Measurements from ENCODE around the gene CPPED1. TPM values are rescaled to one million over a fixed set of nuclear protein-coding genes. Genes with fewer than 3 reads are reported as not detected.

Gene CPPED1
- total and polyA plus RNA-seq, 2 of the 4 experiments (the other 2 are of a cell fraction) = 5.1 to 6.5 TPM

DNA sequence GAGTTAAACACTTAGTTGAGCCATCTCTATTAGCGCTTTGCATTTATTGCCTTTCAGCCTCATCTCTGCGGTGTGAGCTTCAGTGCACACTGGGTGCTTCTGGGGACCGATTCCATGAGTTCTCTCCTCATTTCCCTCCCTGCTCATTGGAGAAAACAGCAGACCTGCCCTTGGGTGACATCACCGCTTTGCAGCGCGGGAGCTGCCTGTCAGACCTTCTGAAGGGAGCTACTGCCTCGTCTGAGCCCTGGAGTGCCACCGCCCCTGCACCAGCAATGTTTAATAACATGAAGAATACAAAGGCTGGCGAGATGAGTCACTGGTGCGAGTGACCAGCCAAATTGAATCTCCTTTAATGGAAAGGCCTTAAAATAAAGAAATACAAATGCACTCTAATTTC, 30.2 kb upstream of the CPPED1 start:
- DNase-seq = no peak
- no peak overlapping the region for H3K9ac ChIP-seq (ENCODE audit: low read depth, low read length)
- no peak overlapping the region for H3K23ac ChIP-seq (ENCODE audit: low read depth, low read length)
- H2BK120ac ChIP-seq (ENCODE audit: low read depth, low read length) = no peak overlapping the region
- H3K4me1 ChIP-seq (ENCODE audit: control insufficient read depth, insufficient read depth, low read length) = no peaks in the 10 kb centered on the region
- dilution Hi-C loops (cut with HindIII; ENCODE audit: low sequenced_read_pairs, unreplicated experiment) = no loop called here
- H3K27ac ChIP-seq (ENCODE audit: insufficient read depth, low read length) = no peak overlapping the region
- no peaks in the 10 kb centered on the region for H3K27me3 ChIP-seq (ENCODE audit: control insufficient read depth, insufficient read depth, low read length)
- intact Hi-C loops (cut with micrococcal nuclease) = no loop called here
- H3K56ac ChIP-seq (ENCODE audit: extremely low read depth, insufficient read depth, low read length) = no peak overlapping the region
- no peaks in the 10 kb centered on the region for H3K9me3 ChIP-seq (ENCODE audit: control insufficient read depth, insufficient read depth, low read length)
- H3K79me1 ChIP-seq (ENCODE audit: low read depth in 1 of 2, low read length in 2 of 2) = no peaks in the 10 kb centered on the region
- ChIA-PET POLR2A (ENCODE audit: unreplicated experiment) (no interaction called here), CTCF (interaction anchor here (0.7 kb wide), 1 partner anchor 13 kb away, joined by 3 read pairs; no protein-coding TSS in a partner anchor)
- no peak for ATAC-seq (ENCODE audit: low read depth)
- no peak overlapping the region for H2AFZ ChIP-seq (replicated peaks; ENCODE audit: low read length, poor library complexity)
- no peak overlapping the region for H4K91ac ChIP-seq (ENCODE audit: insufficient read depth, low read depth, low read length)
- H3K18ac ChIP-seq (ENCODE audit: low read depth, low read length) = no peak overlapping the region
- no peak overlapping the region for H4K8ac ChIP-seq (ENCODE audit: low read depth in 2 of 2, low read length in 2 of 2)
- no peak overlapping the region for H2BK20ac ChIP-seq (ENCODE audit: low read depth, low read length)
- no peak for TF ChIP-seq SMC3 (IDR thresholded peaks at IDR 0.05; ENCODE audit: low read depth, low read length)
- TF ChIP-seq RFX5 (IDR thresholded peaks at IDR 0.05; ENCODE audit: low read depth, low read length) = no peak
- no peak for TF ChIP-seq CTCF (conservative IDR thresholded peaks at IDR 0.05; ENCODE audit: low read depth, low read length)
- TF ChIP-seq NFE2L2 (IDR thresholded peaks at IDR 0.05; ENCODE audit: low read depth, low read length) = no peak
- TF ChIP-seq POLR2A (IDR thresholded peaks at IDR 0.05; ENCODE audit: low read depth, low read length) = no peak
- TF ChIP-seq CEBPB (IDR thresholded peaks at IDR 0.05; ENCODE audit: low read depth, low read length) = no peak
- TF ChIP-seq, protein P1, sequence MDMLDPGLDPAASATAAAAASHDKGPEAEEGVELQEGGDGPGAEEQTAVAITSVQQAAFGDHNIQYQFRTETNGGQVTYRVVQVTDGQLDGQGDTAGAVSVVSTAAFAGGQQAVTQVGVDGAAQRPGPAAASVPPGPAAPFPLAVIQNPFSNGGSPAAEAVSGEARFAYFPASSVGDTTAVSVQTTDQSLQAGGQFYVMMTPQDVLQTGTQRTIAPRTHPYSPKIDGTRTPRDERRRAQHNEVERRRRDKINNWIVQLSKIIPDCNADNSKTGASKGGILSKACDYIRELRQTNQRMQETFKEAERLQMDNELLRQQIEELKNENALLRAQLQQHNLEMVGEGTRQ (IDR thresholded peaks at IDR 0.05; ENCODE audit: low read depth, low read length) = no peak
- TF ChIP-seq, protein P2, sequence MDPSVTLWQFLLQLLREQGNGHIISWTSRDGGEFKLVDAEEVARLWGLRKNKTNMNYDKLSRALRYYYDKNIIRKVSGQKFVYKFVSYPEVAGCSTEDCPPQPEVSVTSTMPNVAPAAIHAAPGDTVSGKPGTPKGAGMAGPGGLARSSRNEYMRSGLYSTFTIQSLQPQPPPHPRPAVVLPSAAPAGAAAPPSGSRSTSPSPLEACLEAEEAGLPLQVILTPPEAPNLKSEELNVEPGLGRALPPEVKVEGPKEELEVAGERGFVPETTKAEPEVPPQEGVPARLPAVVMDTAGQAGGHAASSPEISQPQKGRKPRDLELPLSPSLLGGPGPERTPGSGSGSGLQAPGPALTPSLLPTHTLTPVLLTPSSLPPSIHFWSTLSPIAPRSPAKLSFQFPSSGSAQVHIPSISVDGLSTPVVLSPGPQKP (IDR thresholded peaks at IDR 0.05; ENCODE audit: borderline replicate concordance, low read depth, low read length) = no peak
- no peak for TF ChIP-seq RAD21 (IDR thresholded peaks at IDR 0.05; ENCODE audit: low read length)
- no peak for TF ChIP-seq MAZ (IDR thresholded peaks at IDR 0.05; ENCODE audit: borderline replicate concordance, low read depth, low read length)
- TF ChIP-seq FOS (IDR thresholded peaks at IDR 0.05; ENCODE audit: low read depth, low read length) = no peak
- TF ChIP-seq BHLHE40 (IDR thresholded peaks at IDR 0.05; ENCODE audit: low read depth, low read length) = no peak
- no peak for TF ChIP-seq MAFK (IDR thresholded peaks at IDR 0.05; ENCODE audit: low read depth, low read length)
- TF ChIP-seq CHD1 (IDR thresholded peaks at IDR 0.05; ENCODE audit: low read depth, low read length) = no peak
- no peak for TF ChIP-seq MXI1 (IDR thresholded peaks at IDR 0.05; ENCODE audit: borderline replicate concordance, low read depth, low read length)
- TF ChIP-seq RCOR1 (IDR thresholded peaks at IDR 0.05; ENCODE audit: insufficient replicate concordance, low read length) = no peak
- no CpG with 5 or more reads among the region's 10 CpGs for WGBS, 2 experiments (ENCODE audit: extremely low coverage in 2 of 2, insufficient read length in 1 of 2)
- no peaks in the 10 kb centered on the region for H4K20me1 ChIP-seq (ENCODE audit: insufficient read depth, low read length)
- no peak overlapping the region for H2AK5ac ChIP-seq (ENCODE audit: low read depth, low read length)
- H3K4me2 ChIP-seq (ENCODE audit: low read depth, low read length) = no peak overlapping the region
- H3K9me1 ChIP-seq (ENCODE audit: insufficient read depth, low read length) = no peaks in the 10 kb centered on the region
- H3K4me3 ChIP-seq (ENCODE audit: insufficient read depth, low read depth, low read length) = no peak overlapping the region
- BruUV-seq (replicated peaks) = no TSS peak
- no peak overlapping the region for H3K4ac ChIP-seq (ENCODE audit: low read depth, low read length)
- H2BK15ac ChIP-seq (ENCODE audit: low read depth, low read length) = no peak overlapping the region
- H2BK5ac ChIP-seq (ENCODE audit: low read depth, low read length, poor library complexity, severe bottlenecking) = no peak overlapping the region
- in situ Hi-C loops (cut with MboI; ENCODE audit: low sequenced_read_pairs) = no loop called here
- H3K14ac ChIP-seq (replicated peaks; ENCODE audit: low read depth, low read length) = no peak overlapping the region
- no peaks in the 10 kb centered on the region for H3K36me3 ChIP-seq (ENCODE audit: control insufficient read depth, insufficient read depth, low read length)
- H4K5ac ChIP-seq (ENCODE audit: low read depth, low read length) = no peak overlapping the region
- no peak overlapping the region for H2AK9ac ChIP-seq (replicated peaks; ENCODE audit: low read depth, low read length, poor library complexity)

Measured in IMR-90 (cell line).